CD4-positive, alpha-beta T cell treated with Interleukin-10 for 1 hour (primary cell): Measurements from ENCODE around the gene CAPS.

Experiments
- DNase-seq: peaks from one replicate; pipeline ENCODE4 v3.0.0-alpha.2; 2020

Gene CAPS

GRCh38 chr19:5892772-5893275 lies 21.2 kb upstream of the CAPS start:
- no peak for DNase-seq

GRCh38 chr19:5893296-5893903 lies 20.7 kb upstream of the CAPS start:
- no peak for DNase-seq

GRCh38 chr19:5893907-5894703 lies 19.9 kb upstream of the CAPS start:
- DNase-seq: no peak

GRCh38 chr19:5894704-5895349 lies 19.2 kb upstream of the CAPS start:
- no peak for DNase-seq

GRCh38 chr19:5895409-5895808 lies 18.6 kb upstream of the CAPS start:
- no peak for DNase-seq

DNA sequence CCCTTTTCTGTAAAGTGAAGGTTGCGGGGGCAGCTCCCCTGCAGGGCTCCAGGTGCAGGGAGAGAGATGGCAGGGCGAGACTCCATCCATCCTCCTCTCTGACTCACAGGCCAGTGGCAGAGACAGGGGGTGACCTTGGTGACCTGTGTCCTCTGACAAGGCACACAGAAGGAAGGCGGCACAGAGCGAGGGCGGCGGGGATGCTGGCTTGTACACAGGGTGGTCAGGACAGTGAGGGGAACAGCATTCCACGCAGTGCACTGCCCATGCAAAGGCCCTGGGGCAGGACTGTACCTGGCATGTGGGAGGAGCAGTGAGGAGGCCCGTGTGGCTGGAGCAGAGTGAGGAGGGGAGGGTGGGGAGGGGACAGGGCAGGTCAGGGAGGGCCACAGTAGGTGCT lies 18.2 kb upstream of the CAPS start:
- DNase-seq: no peak

DNA sequence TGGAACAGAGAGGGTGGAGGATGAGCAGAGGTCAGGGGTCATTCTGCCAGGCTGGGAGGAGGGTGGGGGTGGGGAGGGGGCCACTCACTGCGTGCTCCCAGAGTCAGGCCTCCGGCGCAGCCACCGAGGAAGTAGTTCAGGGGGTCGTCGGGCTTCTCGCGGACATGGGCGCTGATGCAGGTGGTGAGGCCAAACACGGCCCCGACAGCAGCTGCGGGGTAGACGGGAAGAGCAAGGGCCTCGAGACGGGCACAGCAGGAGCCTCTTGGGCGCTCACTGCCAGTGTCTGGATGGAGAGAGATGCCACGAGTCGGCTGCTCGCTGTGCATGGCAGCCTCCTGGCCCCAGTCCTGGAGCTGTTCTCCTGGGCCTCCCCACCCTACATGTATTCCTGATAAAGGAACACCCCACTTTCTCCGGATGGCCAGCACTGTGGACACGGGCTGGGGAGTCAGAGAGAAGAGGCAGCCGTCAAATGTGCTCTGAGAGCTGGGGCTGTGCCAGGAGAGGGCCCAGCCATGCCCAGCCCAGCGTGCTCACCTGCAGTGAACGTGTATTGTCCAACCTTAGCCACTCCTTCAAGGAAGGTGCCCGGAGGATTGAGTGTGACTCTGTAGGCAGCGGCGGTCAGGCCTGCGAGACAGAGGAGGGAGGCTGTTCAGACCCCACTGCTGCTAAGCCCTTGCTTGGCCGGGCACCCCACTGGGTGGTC lies 17.5 kb upstream of the CAPS start:
- DNase-seq: no peak

DNA sequence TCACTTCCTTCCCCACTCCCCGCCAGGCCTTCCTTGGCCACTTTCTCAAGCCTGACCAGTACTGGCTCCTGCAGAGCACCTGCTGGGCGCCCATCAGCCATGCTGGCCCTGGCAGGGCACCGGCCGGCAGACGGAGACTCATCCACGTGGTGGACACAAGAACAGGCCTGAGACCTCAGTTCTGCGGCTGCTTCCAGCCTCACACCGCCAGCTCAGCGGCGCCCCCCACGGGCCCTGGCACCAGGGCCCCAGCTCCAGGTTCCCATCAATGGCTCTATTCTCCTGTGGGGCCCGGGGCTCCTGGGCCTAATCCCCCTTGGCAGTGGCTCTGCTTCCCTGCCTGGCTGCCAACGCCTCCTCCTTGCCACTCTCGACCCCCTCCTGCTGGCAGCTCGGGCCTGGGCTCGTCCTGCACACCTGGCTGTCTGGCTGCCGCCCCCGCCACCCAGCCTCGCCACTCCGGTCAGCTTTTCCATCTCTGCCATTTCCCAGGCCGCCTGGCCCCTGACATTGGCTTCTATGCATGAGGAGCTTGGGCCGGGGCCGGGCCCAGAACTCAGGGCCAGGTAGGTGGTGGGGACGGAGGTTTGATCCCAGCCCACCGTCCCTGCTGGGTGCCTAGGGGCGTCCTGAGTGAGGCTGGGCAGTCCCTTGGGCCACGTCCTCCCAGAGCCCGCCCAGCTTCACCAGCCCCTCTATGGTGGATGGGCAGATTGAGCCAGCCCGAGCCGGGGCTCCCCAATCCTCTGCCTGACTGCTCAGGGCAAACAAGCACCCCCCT lies 16.7 kb upstream of the CAPS start:
- DNase-seq: no peak

DNA sequence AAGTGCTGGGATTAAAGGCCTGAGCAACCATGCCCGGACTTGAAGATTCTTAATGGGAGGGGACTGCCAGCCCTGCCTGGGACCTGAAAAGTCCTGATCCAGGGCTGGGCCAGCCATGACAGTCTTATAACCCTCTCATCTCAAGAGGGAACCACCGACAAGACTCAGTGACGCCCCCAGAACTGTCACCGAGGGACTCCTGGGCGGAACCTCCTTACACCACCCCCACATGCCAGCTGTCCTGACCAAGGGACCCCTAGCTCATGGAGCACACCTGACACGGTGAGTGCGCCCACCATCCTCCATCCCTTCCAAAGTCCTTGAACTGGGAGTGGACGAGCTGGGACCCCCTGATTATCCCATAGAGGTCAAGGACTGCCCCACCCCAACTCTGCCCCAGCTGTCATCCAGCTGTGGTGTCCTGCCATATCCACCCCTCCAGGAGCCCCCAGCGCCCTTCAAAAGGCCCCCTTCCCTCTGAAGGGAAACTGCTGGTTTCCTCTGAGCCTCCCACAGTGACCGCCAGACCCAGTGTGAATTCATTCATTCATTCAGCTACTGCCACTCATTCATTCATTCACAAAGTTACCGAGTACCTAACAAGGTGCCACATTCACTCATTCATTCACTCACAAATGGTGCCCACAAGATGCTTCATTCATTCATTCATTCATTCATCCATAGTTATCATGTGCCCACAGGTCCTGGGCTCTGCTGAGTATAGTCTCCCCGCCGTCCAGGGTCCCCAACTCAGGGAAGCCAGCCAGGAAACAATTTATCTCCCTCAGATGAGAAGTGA lies 14.1 kb upstream of the CAPS start:
- DNase-seq: no peak

- no peak for DNase-seq
Measured at GRCh38 chr19:5900976-5901375, 13.1 kb upstream of the CAPS start.

- DNase-seq: peak; percentile 12
Measured at GRCh38 chr19:5903056-5903623, 10.9 kb upstream of the CAPS start.

GRCh38 chr19:5903624-5904351 lies 10.3 kb upstream of the CAPS start, which contains the start of gene NDUFA11:
TSS of gene NDUFA11 (minus strand) at chr19:5903790. CDS start at chr19:5903708, 82 bp downstream.
- DNase-seq: peak; percentile 97

DNA sequence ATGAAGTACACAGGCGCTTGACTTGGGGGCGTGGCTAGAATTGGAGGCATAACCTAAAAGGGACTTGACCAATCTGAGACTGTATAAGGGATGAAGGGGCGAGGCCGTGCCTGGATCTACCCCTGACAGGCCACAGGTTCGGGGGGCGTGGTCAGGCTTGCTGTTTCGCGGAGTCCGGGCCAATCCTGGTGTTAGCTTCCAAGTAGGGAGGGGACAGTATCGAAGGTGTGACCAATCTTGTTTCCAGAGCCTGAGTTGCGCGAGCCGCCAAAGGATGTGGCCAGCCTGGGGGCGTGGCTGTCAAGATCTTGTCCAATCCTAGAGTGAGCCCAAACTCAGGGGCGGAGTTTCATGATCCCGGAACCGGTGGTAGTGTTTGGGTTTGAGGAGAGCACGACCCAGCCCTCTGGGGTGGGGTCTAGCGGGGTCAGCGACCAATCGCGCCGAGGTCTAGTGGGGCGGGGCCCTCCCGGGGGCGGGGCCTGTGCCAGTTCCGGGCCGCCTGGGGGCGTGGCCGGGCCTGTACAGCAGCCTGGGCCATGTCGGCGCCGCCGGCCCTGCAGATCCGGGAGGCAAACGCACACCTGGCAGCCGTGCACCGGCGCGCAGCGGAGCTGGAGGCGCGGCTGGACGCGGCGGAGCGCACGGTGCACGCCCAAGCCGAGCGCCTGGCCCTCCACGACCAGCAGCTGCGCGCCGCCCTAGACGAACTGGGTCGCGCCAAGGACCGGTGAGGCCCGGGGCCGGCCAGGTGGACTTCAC lies 9.5 kb upstream of the CAPS start, which contains the start of gene VMAC:
Gene VMAC (plus strand): TSS at position 521 of the 762 bp plus-strand sequence. CDS start 19 bp downstream, at position 540.
- peak; percentile 100 for DNase-seq

GRCh38 chr19:5905114-5905778 lies 8.8 kb upstream of the CAPS start:
- no peak for DNase-seq

GRCh38 chr19:5907241-5907640 lies 6.8 kb upstream of the CAPS start:
- no peak for DNase-seq

DNA sequence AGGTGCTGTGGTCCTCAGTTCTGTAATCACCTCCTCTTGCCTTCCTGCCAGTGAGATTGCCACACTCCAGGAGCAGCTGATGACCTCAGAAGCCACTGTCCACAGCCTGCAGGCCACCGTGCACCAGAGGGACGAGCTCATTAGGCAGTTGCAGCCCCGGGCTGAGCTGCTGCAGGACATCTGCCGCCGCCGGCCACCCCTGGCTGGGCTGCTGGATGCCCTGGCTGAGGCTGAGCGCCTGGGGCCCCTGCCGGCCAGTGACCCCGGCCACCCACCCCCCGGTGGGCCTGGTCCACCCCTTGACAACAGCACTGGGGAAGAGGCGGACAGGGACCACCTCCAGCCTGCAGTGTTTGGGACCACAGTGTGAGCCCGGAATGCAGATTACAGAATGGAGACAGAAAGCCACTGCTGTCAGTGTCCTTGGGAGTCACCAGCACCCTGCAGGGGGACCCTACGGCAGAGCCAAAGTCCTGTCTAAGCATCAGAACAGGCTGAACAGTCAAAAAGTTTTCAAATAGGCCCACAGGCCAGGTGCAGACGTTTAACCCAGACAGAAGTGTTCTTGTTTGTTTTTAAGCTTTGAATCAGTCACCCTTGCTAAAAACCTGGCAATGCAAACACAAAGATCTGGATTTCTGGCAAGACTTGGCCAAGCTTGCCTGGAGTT lies 5.1 kb upstream of the CAPS start:
- DNase-seq: no peak

DNA sequence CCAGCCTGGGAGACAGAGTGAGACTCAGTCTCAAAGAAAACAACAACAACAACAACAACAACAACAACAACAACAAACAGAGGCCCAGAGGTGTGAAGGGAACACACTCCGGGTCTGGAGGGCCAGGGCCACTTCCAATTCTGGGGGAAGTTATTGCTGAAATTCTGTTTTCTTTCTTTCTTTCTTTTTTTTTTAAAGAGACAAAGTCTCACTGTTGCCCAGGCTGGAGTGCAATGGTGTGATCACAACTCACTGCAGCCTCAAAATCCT lies 3.5 kb upstream of the CAPS start:
- DNase-seq: no peak

DNA sequence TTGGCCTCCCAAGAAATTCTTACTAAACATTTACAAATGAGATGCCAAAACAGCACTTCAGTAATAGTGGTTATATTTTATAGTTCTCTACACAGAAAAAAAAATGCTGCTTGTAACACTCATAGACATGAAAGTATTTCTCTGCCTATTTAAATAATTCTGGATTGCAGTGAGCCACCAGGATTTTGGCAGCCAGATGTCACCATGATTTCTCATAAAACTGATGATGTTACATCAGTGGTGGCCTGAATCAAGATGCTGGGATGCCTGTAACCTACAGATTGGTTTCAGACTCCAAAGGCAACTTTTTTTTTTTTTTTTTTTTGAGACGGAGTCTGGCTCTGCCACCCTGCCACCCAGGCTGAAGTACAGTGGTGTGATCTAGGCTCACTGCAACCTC lies 2.7 kb upstream of the CAPS start:
- no peak for DNase-seq

DNA sequence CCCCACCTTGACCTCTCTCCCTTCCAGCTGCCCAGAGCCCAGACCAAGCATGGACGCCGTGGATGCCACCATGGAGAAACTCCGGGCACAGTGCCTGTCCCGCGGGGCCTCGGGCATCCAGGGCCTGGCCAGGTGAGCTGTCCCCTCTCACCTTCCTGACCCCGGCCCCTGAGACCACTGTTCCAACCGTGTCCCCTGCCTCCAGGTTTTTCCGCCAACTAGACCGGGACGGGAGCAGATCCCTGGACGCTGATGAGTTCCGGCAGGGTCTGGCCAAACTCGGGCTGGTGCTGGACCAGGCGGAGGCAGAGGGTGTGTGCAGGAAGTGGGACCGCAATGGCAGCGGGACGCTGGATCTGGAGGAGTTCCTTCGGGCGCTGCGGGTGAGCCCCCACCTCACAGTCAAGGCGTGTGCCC lies 312 bp downstream of the CAPS start:
- no peak for DNase-seq
